Neural progenitor cell (in vitro differentiated cells): ENCODE results near the gene SNX7. TPM values are rescaled to one million over a fixed set of nuclear protein-coding genes. Genes with fewer than 3 reads are reported as not detected.

Experiments
- DNase-seq: peaks from one replicate; pipeline ENCODE4 v3.0.0-alpha.2; 2016; ENCODE audit warnings: low spot score
- H2AFZ ChIP-seq: fragments of 200-600 bp; sonication (generic); replicated peaks from 2 replicates; pipeline ENCODE4 v1.6.1; 2016; ENCODE audit warnings: antibody characterized with exemption
- H3F3A ChIP-seq: fragments of 200-600 bp; sonication (generic); 2 replicates; pipeline ENCODE4 v1.6.1; 2016; ENCODE audit warnings: antibody characterized with exemption, low read depth
- H3K27ac ChIP-seq: fragments of 200-600 bp; sonication (generic); 2 replicates; pipeline ENCODE4 v1.5.1; 2016; ENCODE audit warnings: mild to moderate bottlenecking
- H3K27me3 ChIP-seq: fragments of 200-600 bp; sonication (generic); 2 replicates; pipeline ENCODE4 v1.6.1; 2016; ENCODE audit warnings: mild to moderate bottlenecking, moderate library complexity
- H3K36me3 ChIP-seq: fragments of 200-600 bp; sonication (generic); 2 replicates; pipeline ENCODE4 v1.5.1; 2016
- H3K4me1 ChIP-seq: fragments of 200-600 bp; sonication (generic); 2 replicates; pipeline ENCODE4 v1.6.1; 2016; ENCODE audit warnings: mixed run types
- H3K4me2 ChIP-seq: fragments of 200-600 bp; sonication (generic); 2 replicates; pipeline ENCODE4 v1.6.1; 2016
- H3K4me3 ChIP-seq: fragments of 200-600 bp; sonication (generic); 2 replicates; pipeline ENCODE4 v1.5.1; 2016
- H3K79me2 ChIP-seq: fragments of 200-600 bp; sonication (generic); 2 replicates; pipeline ENCODE4 v1.6.1; 2016; ENCODE audit warnings: low read depth
- H3K9ac ChIP-seq: fragments of 200-600 bp; sonication (generic); 2 replicates; pipeline ENCODE4 v1.6.1; 2016
- H3K9me3 ChIP-seq: fragments of 200-600 bp; sonication (generic); 2 replicates; pipeline ENCODE4 v1.5.1; 2016; ENCODE audit warnings: low read depth
- H4K20me1 ChIP-seq: fragments of 200-600 bp; sonication (generic); 2 replicates; pipeline ENCODE4 v1.6.1; 2016; ENCODE audit warnings: low read depth
- H3K27ac Mint-ChIP-seq: 3 replicates; pipeline ENCODE4 v1.8.0; 2021; ENCODE audit warnings: mixed read lengths
- H3K27me3 Mint-ChIP-seq: 2 replicates; pipeline ENCODE4 v1.8.0; 2022; ENCODE audit warnings: low read depth, mild to moderate bottlenecking, inconsistent platforms, moderate library complexity, mixed read lengths; ENCODE audit not compliant: insufficient read depth
- H3K36me3 Mint-ChIP-seq: 3 replicates; pipeline ENCODE4 v1.8.0; 2021; ENCODE audit warnings: mixed read lengths
- H3K4me1 Mint-ChIP-seq: 3 replicates; pipeline ENCODE4 v1.8.0; 2021; ENCODE audit warnings: mixed read lengths
- H3K4me3 Mint-ChIP-seq: 3 replicates; pipeline ENCODE4 v1.8.0; 2021; ENCODE audit warnings: mild to moderate bottlenecking, moderate library complexity, mixed read lengths
- H3K9me3 Mint-ChIP-seq: 3 replicates; pipeline ENCODE4 v1.8.0; 2020; ENCODE audit warnings: mixed read lengths
- EZH2 ChIP-seq: fragments of 200-600 bp; sonication (generic); IDR thresholded peaks from 2 replicates; pipeline ENCODE4 v1.6.1; 2017; ENCODE audit warnings: antibody characterized with exemption, mild to moderate bottlenecking, moderate library complexity
- EZH2phosphoT487 ChIP-seq: fragments of 200-600 bp; sonication (generic); IDR thresholded peaks from 2 replicates; pipeline ENCODE4 v1.6.1; 2017; ENCODE audit warnings: antibody characterized with exemption
- total RNA-seq: library from RNA; depleted of rRNA; stranded (reverse); fragments of >200 nt; gene quantifications from 2 replicates; pipeline ENCODE4 v1.2.3, GENCODE V29; 2015; ENCODE audit warnings: low replicate concordance
- TF ChIP-seq, protein P1 (sequence below): fragments of 200-600 bp; sonication (generic); IDR thresholded peaks from 2 replicates; pipeline ENCODE4 v1.5.1; 2017; ENCODE audit warnings: antibody characterized with exemption, mild to moderate bottlenecking

Gene SNX7
- total RNA-seq, 1 donor from 2014 or later = 46.7 TPM

DNA sequence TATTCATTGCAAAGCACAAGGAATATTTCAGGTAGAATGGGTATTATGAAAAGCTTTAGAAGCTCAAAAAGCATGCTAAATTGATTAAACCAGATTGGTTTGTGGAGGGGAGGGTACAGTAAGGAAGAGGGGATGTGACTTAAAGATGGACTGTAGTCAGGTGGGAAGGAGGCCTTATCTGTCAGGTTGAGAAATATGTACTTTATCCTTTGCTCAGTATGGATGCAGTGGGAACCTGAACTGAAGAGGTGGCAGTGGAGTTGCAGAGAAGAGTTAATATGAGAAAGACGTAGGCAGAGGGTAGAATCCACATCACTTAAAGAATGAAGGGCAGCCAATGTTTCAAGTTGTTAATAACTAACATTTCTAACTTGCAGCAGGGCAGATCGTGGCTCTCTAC is 44.1 kb downstream of the SNX7 start:
- TF ChIP-seq, protein P1, sequence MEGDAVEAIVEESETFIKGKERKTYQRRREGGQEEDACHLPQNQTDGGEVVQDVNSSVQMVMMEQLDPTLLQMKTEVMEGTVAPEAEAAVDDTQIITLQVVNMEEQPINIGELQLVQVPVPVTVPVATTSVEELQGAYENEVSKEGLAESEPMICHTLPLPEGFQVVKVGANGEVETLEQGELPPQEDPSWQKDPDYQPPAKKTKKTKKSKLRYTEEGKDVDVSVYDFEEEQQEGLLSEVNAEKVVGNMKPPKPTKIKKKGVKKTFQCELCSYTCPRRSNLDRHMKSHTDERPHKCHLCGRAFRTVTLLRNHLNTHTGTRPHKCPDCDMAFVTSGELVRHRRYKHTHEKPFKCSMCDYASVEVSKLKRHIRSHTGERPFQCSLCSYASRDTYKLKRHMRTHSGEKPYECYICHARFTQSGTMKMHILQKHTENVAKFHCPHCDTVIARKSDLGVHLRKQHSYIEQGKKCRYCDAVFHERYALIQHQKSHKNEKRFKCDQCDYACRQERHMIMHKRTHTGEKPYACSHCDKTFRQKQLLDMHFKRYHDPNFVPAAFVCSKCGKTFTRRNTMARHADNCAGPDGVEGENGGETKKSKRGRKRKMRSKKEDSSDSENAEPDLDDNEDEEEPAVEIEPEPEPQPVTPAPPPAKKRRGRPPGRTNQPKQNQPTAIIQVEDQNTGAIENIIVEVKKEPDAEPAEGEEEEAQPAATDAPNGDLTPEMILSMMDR = no peak
- no peak for TF ChIP-seq EZH2phosphoT487
- H4K20me1 ChIP-seq = no peaks in the 10 kb centered on the region
- no peak overlapping the region for H3K4me3 Mint-ChIP-seq
- H3K9me3 ChIP-seq = no peaks in the 10 kb centered on the region
- H3K4me1 Mint-ChIP-seq = peaks cover 19% of the 10 kb centered on the region
- H3K27ac Mint-ChIP-seq = no peak overlapping the region
- no peak for DNase-seq
- H3K27me3 Mint-ChIP-seq = peaks cover 5% of the 10 kb centered on the region
- H3K36me3 Mint-ChIP-seq = peaks cover 4% of the 10 kb centered on the region
- H3K79me2 ChIP-seq = no peaks in the 10 kb centered on the region
- no peaks in the 10 kb centered on the region for H3K27me3 ChIP-seq
- no peak overlapping the region for H3K4me2 ChIP-seq
- H2AFZ ChIP-seq = no peak overlapping the region
- no peaks in the 10 kb centered on the region for H3F3A ChIP-seq
- H3K9me3 Mint-ChIP-seq = no peaks in the 10 kb centered on the region
- H3K4me1 ChIP-seq = no peaks in the 10 kb centered on the region
- no peaks in the 10 kb centered on the region for H3K36me3 ChIP-seq
- no peak overlapping the region for H3K4me3 ChIP-seq
- H3K9ac ChIP-seq = no peak overlapping the region
- no peak overlapping the region for H3K27ac ChIP-seq

DNA sequence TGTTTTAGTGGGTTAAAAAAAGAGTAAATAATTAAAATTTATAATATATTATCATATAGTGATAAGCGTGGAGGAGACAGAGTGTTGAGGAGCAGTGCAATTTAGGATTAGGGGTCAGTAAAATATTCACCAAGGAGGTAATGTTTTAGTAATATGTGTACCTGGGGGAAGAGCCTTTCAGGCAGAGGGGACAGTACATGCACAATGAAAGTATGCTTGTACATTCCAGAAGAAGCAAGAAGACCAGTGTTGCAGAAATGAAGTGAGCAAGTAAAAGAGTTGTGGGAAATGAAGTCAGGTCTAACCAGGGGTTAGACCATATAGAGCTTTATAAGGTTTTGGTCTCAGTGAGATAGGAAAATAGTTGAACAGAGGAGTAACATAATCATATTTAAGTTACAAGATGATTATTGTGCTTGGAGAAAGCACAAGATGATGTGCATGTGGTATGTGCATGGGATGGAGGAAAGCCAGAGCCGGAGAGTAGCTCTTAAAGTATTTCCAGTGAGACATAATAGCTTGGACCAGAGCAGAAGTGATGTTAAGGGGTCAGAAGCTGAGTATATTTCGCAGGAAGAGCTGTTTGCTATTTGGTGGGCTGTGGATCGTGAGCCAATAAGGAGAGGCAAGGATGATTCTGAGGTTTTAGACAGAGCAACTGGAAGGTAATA is 44.8 kb downstream of the SNX7 start:
- Mint-ChIP-seq H3K36me3 (peaks cover 2% of the 10 kb centered on the region), H3K4me1 (peaks cover 19% of the 10 kb centered on the region), H3K27ac (no peak overlapping the region), H3K9me3 (no peaks in the 10 kb centered on the region), H3K27me3 (peaks cover 5% of the 10 kb centered on the region), H3K4me3 (no peak overlapping the region)
- H3K4me2 ChIP-seq = no peak overlapping the region
- no peak for DNase-seq
- H3K27me3 ChIP-seq = no peaks in the 10 kb centered on the region
- TF ChIP-seq EZH2 (no peak), EZH2phosphoT487 (no peak)
- TF ChIP-seq, protein P1 = no peak
- no peak overlapping the region for H3K27ac ChIP-seq
- H4K20me1 ChIP-seq = no peaks in the 10 kb centered on the region
- H3K79me2 ChIP-seq = no peaks in the 10 kb centered on the region
- no peak overlapping the region for H3K4me3 ChIP-seq
- H2AFZ ChIP-seq = no peak overlapping the region
- no peak overlapping the region for H3K9ac ChIP-seq
- no peaks in the 10 kb centered on the region for H3F3A ChIP-seq
- H3K36me3 ChIP-seq = no peaks in the 10 kb centered on the region
- no peaks in the 10 kb centered on the region for H3K9me3 ChIP-seq
- H3K4me1 ChIP-seq = no peaks in the 10 kb centered on the region

DNA sequence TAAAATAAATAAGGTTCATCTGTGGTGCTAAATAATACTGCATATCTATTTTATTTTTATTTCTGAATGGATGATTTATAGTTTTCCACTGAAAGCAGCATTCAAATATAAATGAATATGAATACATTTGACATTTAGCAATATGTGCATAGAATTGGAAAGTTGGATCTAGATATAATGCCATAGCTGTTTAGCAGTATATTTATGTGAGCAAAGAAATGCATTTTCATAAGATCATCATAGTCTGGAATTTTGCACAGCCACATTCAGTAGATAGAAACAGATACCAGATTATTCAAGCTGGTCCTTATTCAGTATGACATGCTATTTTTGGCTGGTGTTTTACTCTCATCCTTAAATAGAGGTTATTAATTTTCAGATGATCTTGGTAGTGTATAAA is 46.0 kb downstream of the SNX7 start:
- no peak overlapping the region for H3K9ac ChIP-seq
- no peaks in the 10 kb centered on the region for H4K20me1 ChIP-seq
- Mint-ChIP-seq H3K36me3 (peaks cover 11% of the 10 kb centered on the region), H3K9me3 (peaks cover 3% of the 10 kb centered on the region), H3K27ac (no peak overlapping the region), H3K4me3 (no peak overlapping the region), H3K27me3 (peaks cover 5% of the 10 kb centered on the region), H3K4me1 (peaks cover 19% of the 10 kb centered on the region)
- H3K4me2 ChIP-seq = no peak overlapping the region
- no peaks in the 10 kb centered on the region for H3K9me3 ChIP-seq
- H3F3A ChIP-seq = no peaks in the 10 kb centered on the region
- no peaks in the 10 kb centered on the region for H3K4me1 ChIP-seq
- H3K36me3 ChIP-seq = no peaks in the 10 kb centered on the region
- DNase-seq = no peak
- H3K27me3 ChIP-seq = no peaks in the 10 kb centered on the region
- H3K79me2 ChIP-seq = no peaks in the 10 kb centered on the region
- no peak overlapping the region for H2AFZ ChIP-seq
- TF ChIP-seq, protein P1 = no peak
- H3K4me3 ChIP-seq = no peak overlapping the region
- H3K27ac ChIP-seq = no peak overlapping the region
